Mucosa of rectum (tissue), 2 donors: ENCODE measurements around the gene PDCD6IP.

ENCODE experiments used
- H3K27ac ChIP-seq, 2 donors: one replicate each; pipeline ENCODE4 v1.7.0; 2013; ENCODE audit warnings: inconsistent platforms in 2 of 2, low read depth in 2 of 2, low read length in 2 of 2
- H3K27me3 ChIP-seq, 2 donors: one replicate each; pipeline ENCODE4 v1.7.0; 2013; ENCODE audit warnings: low read length in 2 of 2; ENCODE audit not compliant: control insufficient read depth in 2 of 2, insufficient read depth in 2 of 2
- H3K36me3 ChIP-seq, 2 donors: one replicate each; pipeline ENCODE4 v1.7.0; 2013; ENCODE audit warnings: low read length in 2 of 2; ENCODE audit not compliant: control insufficient read depth in 2 of 2, insufficient read depth in 2 of 2
- H3K4me1 ChIP-seq, 2 donors: one replicate each; pipeline ENCODE4 v1.7.0; 2013; ENCODE audit warnings: low read length in 2 of 2, mild to moderate bottlenecking in 1 of 2; ENCODE audit not compliant: control insufficient read depth in 2 of 2, insufficient read depth in 2 of 2
- H3K4me3 ChIP-seq, 2 donors: one replicate each; pipeline ENCODE4 v1.7.0; 2013; ENCODE audit warnings: low read length in 2 of 2
- H3K9ac ChIP-seq, 2 donors: one replicate each; pipeline ENCODE4 v1.7.0; 2013; ENCODE audit warnings: low read length in 2 of 2, low read depth in 1 of 2, mild to moderate bottlenecking in 1 of 2
- H3K9me3 ChIP-seq, 2 donors: one replicate each; pipeline ENCODE4 v1.7.0; 2013; ENCODE audit warnings: low read length in 2 of 2; ENCODE audit not compliant: control insufficient read depth in 2 of 2
- donor health status: healthy.
- donor health status: Normal muscosa, but diverticular disease.

The PDCD6IP gene

GRCh38 chr3:33869977-33870376, 71.5 kb downstream of the PDCD6IP start:
- H3K36me3 ChIP-seq: peaks cover 15 to 24% of the 10 kb centered on the region in 2 donors
- no peaks in the 10 kb centered on the region for H3K4me1 ChIP-seq

GRCh38 chr3:33874815-33875214, 76.4 kb downstream of the PDCD6IP start:
- H3K27ac ChIP-seq: no peak overlapping the region
- no peak overlapping the region for H3K4me3 ChIP-seq
- no peaks in the 10 kb centered on the region for H3K9me3 ChIP-seq
- no peak overlapping the region for H3K9ac ChIP-seq
- no peaks in the 10 kb centered on the region for H3K4me1 ChIP-seq
- peaks cover 0 to 3% of the 10 kb centered on the region in 2 donors for H3K36me3 ChIP-seq
- H3K27me3 ChIP-seq: no peaks in the 10 kb centered on the region

More at GRCh38 chr3:33869977-33870376, 71.5 kb downstream of the PDCD6IP start:
- Histone ChIP-seq H3K4me3 (no peak overlapping the region), H3K9ac (no peak overlapping the region), H3K9me3 (no peaks in the 10 kb centered on the region), H3K27ac (no peak overlapping the region), H3K27me3 (no peaks in the 10 kb centered on the region)

- Histone ChIP-seq H3K27me3 (no peaks in the 10 kb centered on the region), H3K4me1 (no peaks in the 10 kb centered on the region), H3K9ac (no peak overlapping the region), H3K4me3 (no peak overlapping the region), H3K27ac (no peak overlapping the region), H3K36me3 (no peaks in the 10 kb centered on the region), H3K9me3 (no peaks in the 10 kb centered on the region)
Measured at GRCh38 chr3:33875680-33876079, 77.2 kb downstream of the PDCD6IP start.

- Histone ChIP-seq H3K4me1 (no peaks in the 10 kb centered on the region), H3K9ac (no peak overlapping the region), H3K36me3 (no peaks in the 10 kb centered on the region), H3K4me3 (no peak overlapping the region), H3K27ac (no peak overlapping the region), H3K9me3 (no peaks in the 10 kb centered on the region), H3K27me3 (no peaks in the 10 kb centered on the region)
Measured at GRCh38 chr3:33877187-33877586, 78.8 kb downstream of the PDCD6IP start.

- Histone ChIP-seq H3K4me3 (no peak overlapping the region), H3K27ac (no peak overlapping the region), H3K9me3 (no peaks in the 10 kb centered on the region), H3K36me3 (no peaks in the 10 kb centered on the region), H3K4me1 (peaks cover 0 to 3% of the 10 kb centered on the region in 2 donors), H3K27me3 (peaks cover 0 to 4% of the 10 kb centered on the region in 2 donors), H3K9ac (no peak overlapping the region)
Measured at GRCh38 chr3:33879540-33879939, 81.1 kb downstream of the PDCD6IP start.

- no peak overlapping the region for H3K9ac ChIP-seq
- no peak overlapping the region for H3K27ac ChIP-seq
- H3K9me3 ChIP-seq: no peaks in the 10 kb centered on the region
- peaks cover 0 to 3% of the 10 kb centered on the region in 2 donors for H3K4me1 ChIP-seq
- H3K4me3 ChIP-seq: no peak overlapping the region
- peaks cover 0 to 4% of the 10 kb centered on the region in 2 donors for H3K27me3 ChIP-seq
- no peaks in the 10 kb centered on the region for H3K36me3 ChIP-seq
Measured at GRCh38 chr3:33881156-33882064, 83.0 kb downstream of the PDCD6IP start.

- no peaks in the 10 kb centered on the region for H3K9me3 ChIP-seq
- H3K27me3 ChIP-seq: peaks cover 0 to 4% of the 10 kb centered on the region in 2 donors
- H3K9ac ChIP-seq: no peak overlapping the region
- H3K4me3 ChIP-seq: no peak overlapping the region
- no peak overlapping the region for H3K27ac ChIP-seq
- no peaks in the 10 kb centered on the region for H3K36me3 ChIP-seq
- peaks cover 0 to 3% of the 10 kb centered on the region in 2 donors for H3K4me1 ChIP-seq
Measured at GRCh38 chr3:33882296-33882695, 83.9 kb downstream of the PDCD6IP start.

GRCh38 chr3:33883538-33883950, 85.1 kb downstream of the PDCD6IP start:
- H3K9me3 ChIP-seq: no peaks in the 10 kb centered on the region
- no peak overlapping the region for H3K9ac ChIP-seq
- H3K27me3 ChIP-seq: peaks cover 0 to 4% of the 10 kb centered on the region in 2 donors
- no peaks in the 10 kb centered on the region for H3K36me3 ChIP-seq
- H3K4me3 ChIP-seq: peak overlapping the region in 1 of 2 donors; percentile 46
- H3K27ac ChIP-seq: no peak overlapping the region
- peaks cover 0 to 3% of the 10 kb centered on the region in 2 donors for H3K4me1 ChIP-seq

- H3K9me3 ChIP-seq: no peaks in the 10 kb centered on the region
- no peak overlapping the region for H3K27ac ChIP-seq
- peak overlapping the region in 1 of 2 donors; percentile 46 for H3K4me3 ChIP-seq
- H3K36me3 ChIP-seq: no peaks in the 10 kb centered on the region
- H3K4me1 ChIP-seq: peaks cover 0 to 3% of the 10 kb centered on the region in 2 donors
- H3K9ac ChIP-seq: no peak overlapping the region
- peaks cover 0 to 4% of the 10 kb centered on the region in 2 donors for H3K27me3 ChIP-seq
Measured at GRCh38 chr3:33883951-33884561, 85.6 kb downstream of the PDCD6IP start.

GRCh38 chr3:33884701-33885100, 86.3 kb downstream of the PDCD6IP start:
- Histone ChIP-seq H3K4me3 (no peak overlapping the region), H3K36me3 (no peaks in the 10 kb centered on the region), H3K4me1 (peaks cover 0 to 3% of the 10 kb centered on the region in 2 donors), H3K27ac (no peak overlapping the region), H3K9me3 (no peaks in the 10 kb centered on the region), H3K27me3 (peaks cover 0 to 4% of the 10 kb centered on the region in 2 donors), H3K9ac (no peak overlapping the region)
